GM12892 (cell line): ENCODE results near the gene CEACAM18.

Experiments used
- POLR2A ChIP-seq: IDR thresholded peaks from 2 replicates; pipeline ENCODE4 v1.6.1; 2011; ENCODE audit warnings: low read depth, low read length, control low read depth
- POLR2AphosphoS5 ChIP-seq: IDR thresholded peaks from 2 replicates; pipeline ENCODE4 v1.6.1; 2011; ENCODE audit warnings: low read depth, low read length, control low read depth
- TAF1 ChIP-seq: IDR thresholded peaks from 2 replicates; pipeline ENCODE4 v1.6.1; 2011; ENCODE audit warnings: low read depth, mild to moderate bottlenecking, control low read depth, low read length, borderline replicate concordance

GRCh38 chr19:51458899-51459505 is 19.3 kb upstream of the CEACAM18 start:
- no peak for TF ChIP-seq TAF1
- TF ChIP-seq POLR2AphosphoS5 = no peak
- no peak for TF ChIP-seq POLR2A
